ENCODE measurements around the gene BCAS3.

BCAS3 gene

GRCh38 chr17:61280338-61280737 lies 602.7 kb downstream of the BCAS3 start:
- peak; percentile 41 for DNase-seq

- no peak for DNase-seq
Observed at GRCh38 chr17:61280851-61281250, 603.2 kb downstream of the BCAS3 start.

GRCh38 chr17:61282377-61282776 lies 604.7 kb downstream of the BCAS3 start:
- no peak for DNase-seq

- no peak for DNase-seq
Observed at GRCh38 chr17:61283043-61283442, 605.4 kb downstream of the BCAS3 start.

GRCh38 chr17:61284174-61284573 lies 606.5 kb downstream of the BCAS3 start:
- DNase-seq, result no peak

GRCh38 chr17:61284746-61285145 lies 607.1 kb downstream of the BCAS3 start:
- DNase-seq, result no peak

GRCh38 chr17:61285526-61286320 lies 608.1 kb downstream of the BCAS3 start:
- peak; percentile 22 for DNase-seq

- no peak for DNase-seq
Observed at GRCh38 chr17:61286449-61286848, 608.8 kb downstream of the BCAS3 start.

GRCh38 chr17:61289408-61290385 lies 612.0 kb downstream of the BCAS3 start:
- DNase-seq, result no peak

GRCh38 chr17:61291451-61292285 lies 614.0 kb downstream of the BCAS3 start:
- DNase-seq, result no peak

- no peak for DNase-seq
Observed at GRCh38 chr17:61294286-61294685, 616.6 kb downstream of the BCAS3 start.

GRCh38 chr17:61294777-61295176 lies 617.1 kb downstream of the BCAS3 start:
- DNase-seq, result no peak

- no peak for DNase-seq
Observed at GRCh38 chr17:61296058-61296457, 618.4 kb downstream of the BCAS3 start.

GRCh38 chr17:61299517-61300513 lies 622.2 kb downstream of the BCAS3 start:
- no peak for DNase-seq

GRCh38 chr17:61302953-61303816 lies 625.5 kb downstream of the BCAS3 start:
- DNase-seq, result no peak

- DNase-seq, result no peak
Observed at GRCh38 chr17:61303817-61304096, 626.1 kb downstream of the BCAS3 start.

GRCh38 chr17:61305024-61305423 lies 627.4 kb downstream of the BCAS3 start:
- DNase-seq, result no peak

- DNase-seq, result no peak
Observed at GRCh38 chr17:61306003-61306402, 628.4 kb downstream of the BCAS3 start.

GRCh38 chr17:61307905-61308886 lies 630.5 kb downstream of the BCAS3 start:
- DNase-seq, result no peak

Measured in activated CD4-positive, alpha-beta T cell treated with anti-CD3 and anti-CD28 coated beads, Interleukin-2, Interleukin-6, amounts not matched to agents 100 ng/mL and 50 ng/mL, durations not matched to agents 16 hours and 8 hours (primary cell).